Endothelial cell of umbilical vein (primary cell): ENCODE results near the gene PIK3CB.

Source experiments
- EZH2 ChIP-seq: IDR thresholded peaks from 2 replicates; pipeline ENCODE4 v1.6.1; 2012; ENCODE audit warnings: borderline replicate concordance, low read depth, mild to moderate bottlenecking, moderate library complexity, low read length, inconsistent platforms; ENCODE audit not compliant: severe bottlenecking
- FOS ChIP-seq: IDR thresholded peaks from 2 replicates; pipeline ENCODE4 v1.6.1; 2011; ENCODE audit warnings: mild to moderate bottlenecking, low read length, moderate library complexity, borderline replicate concordance; ENCODE audit not compliant: insufficient read depth
- JUN ChIP-seq: IDR thresholded peaks from 2 replicates; pipeline ENCODE4 v1.6.1; 2011; ENCODE audit warnings: borderline replicate concordance, low read depth; ENCODE audit not compliant: insufficient read length, insufficient read depth
- MYC ChIP-seq: IDR thresholded peaks from one replicate; pipeline ENCODE4 v1.6.1; 2011; ENCODE audit warnings: mild to moderate bottlenecking, low read depth, low read length
- POLR2A ChIP-seq: IDR thresholded peaks from 2 replicates; pipeline ENCODE4 v1.6.1; 2012; ENCODE audit warnings: low read depth, mild to moderate bottlenecking, control low read depth, low read length
- POLR2AphosphoS5 ChIP-seq: IDR thresholded peaks from 2 replicates; pipeline ENCODE4 v1.6.1; 2012; ENCODE audit warnings: low read depth, mild to moderate bottlenecking, control low read depth, low read length, moderate library complexity; ENCODE audit not compliant: insufficient read depth
- TF ChIP-seq, protein P1 (sequence below), 2 donors: IDR thresholded peaks; 1 replicate in 1 of 2; 2 replicates in 1 of 2; pipeline ENCODE4 v1.5.1; 2011; ENCODE audit warnings: low read length in 2 of 2, mild to moderate bottlenecking in 2 of 2, moderate library complexity in 2 of 2, control low read depth in 1 of 2, inconsistent platforms in 1 of 2, low read depth in 1 of 2; ENCODE audit not compliant: insufficient read depth in 1 of 2; ENCODE audit errors: extremely low read depth in 1 of 2
- TF ChIP-seq, protein P2 (sequence below): IDR thresholded peaks from 2 replicates; pipeline ENCODE4 v1.6.1; 2011; ENCODE audit not compliant: insufficient read depth, insufficient read length

DNA sequence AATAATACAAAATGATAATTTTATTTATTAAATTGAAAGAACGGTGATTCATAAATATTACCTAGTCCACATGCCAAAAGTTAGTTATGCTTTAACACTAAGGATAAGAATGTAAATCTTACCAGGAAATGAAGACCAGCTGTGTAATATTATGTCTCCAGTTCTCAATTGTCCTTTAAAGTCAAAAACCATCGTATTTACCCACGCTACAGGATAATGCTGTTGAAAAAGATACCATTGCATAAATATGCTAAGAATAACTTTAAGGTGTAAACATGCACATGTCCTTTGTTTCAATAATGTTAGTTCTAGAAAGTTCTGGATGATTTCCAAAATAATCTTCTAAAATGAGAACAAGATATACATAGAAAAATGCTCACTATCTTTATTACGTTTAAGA, 122.6 kb downstream of the PIK3CB start:
- TF ChIP-seq POLR2A, result no peak
- TF ChIP-seq, protein P1, sequence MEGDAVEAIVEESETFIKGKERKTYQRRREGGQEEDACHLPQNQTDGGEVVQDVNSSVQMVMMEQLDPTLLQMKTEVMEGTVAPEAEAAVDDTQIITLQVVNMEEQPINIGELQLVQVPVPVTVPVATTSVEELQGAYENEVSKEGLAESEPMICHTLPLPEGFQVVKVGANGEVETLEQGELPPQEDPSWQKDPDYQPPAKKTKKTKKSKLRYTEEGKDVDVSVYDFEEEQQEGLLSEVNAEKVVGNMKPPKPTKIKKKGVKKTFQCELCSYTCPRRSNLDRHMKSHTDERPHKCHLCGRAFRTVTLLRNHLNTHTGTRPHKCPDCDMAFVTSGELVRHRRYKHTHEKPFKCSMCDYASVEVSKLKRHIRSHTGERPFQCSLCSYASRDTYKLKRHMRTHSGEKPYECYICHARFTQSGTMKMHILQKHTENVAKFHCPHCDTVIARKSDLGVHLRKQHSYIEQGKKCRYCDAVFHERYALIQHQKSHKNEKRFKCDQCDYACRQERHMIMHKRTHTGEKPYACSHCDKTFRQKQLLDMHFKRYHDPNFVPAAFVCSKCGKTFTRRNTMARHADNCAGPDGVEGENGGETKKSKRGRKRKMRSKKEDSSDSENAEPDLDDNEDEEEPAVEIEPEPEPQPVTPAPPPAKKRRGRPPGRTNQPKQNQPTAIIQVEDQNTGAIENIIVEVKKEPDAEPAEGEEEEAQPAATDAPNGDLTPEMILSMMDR (IDR thresholded peaks at IDR 0.05; ENCODE audit: extremely low read depth in 1 of 2, insufficient read depth in 1 of 2, low read depth in 1 of 2, low read length in 2 of 2), result no peak
- no peak for TF ChIP-seq POLR2AphosphoS5
- no peak for TF ChIP-seq EZH2
- TF ChIP-seq JUN, result no peak
- no peak for TF ChIP-seq FOS
- TF ChIP-seq MYC, result no peak
- TF ChIP-seq, protein P2, sequence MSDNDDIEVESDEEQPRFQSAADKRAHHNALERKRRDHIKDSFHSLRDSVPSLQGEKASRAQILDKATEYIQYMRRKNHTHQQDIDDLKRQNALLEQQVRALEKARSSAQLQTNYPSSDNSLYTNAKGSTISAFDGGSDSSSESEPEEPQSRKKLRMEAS, result no peak
